Measurements from ENCODE around the gene CAVIN3. TPM values are rescaled to one million over a fixed set of nuclear protein-coding genes. Genes with fewer than 3 reads are reported as not detected.

The CAVIN3 gene
- total and polyA plus RNA-seq, 10 of the 15 experiments (the other 5 are each of a cell fraction or from before 2014, with no cell fraction given): 0.05 to 13.9 (median 4.5) TPM

DNA sequence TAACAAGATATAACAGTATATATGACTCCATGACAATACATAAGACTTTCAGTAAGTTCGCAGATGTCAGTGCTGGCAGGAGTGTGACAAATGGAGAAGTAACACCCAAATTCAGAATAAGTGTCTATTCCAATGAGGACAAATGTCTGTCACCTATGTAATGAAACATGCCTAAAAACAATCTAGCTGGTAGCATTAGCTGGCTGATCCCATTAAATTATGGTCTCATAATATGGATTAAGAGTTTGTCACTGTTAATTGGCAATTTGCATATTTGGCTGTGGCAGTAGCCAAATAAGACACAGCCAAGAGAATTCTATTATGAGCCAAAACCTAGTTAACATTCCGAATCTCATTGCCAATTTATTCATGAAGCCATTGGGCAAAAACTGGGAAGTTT lies 30.2 kb upstream of the CAVIN3 start:
- intact Hi-C loops (cut with micrococcal nuclease; ENCODE audit: unreplicated experiment) (no loop called here), in situ Hi-C loops (cut with MboI) (loop anchor here (5.0 kb wide), 1 partner anchor 103 kb away; no protein-coding TSS in a partner anchor)
- H3K79me2 ChIP-seq (ENCODE audit: control insufficient read depth, insufficient read depth, low read length): no peaks in the 10 kb centered on the region
- no peak for ATAC-seq
- SMC1A ChIA-PET (ENCODE audit: uncharacterized antibody, unreplicated experiment): interaction anchor here (1.1 to 2.1 kb wide), 7 partner anchors 8 to 98 kb away, joined by 3 to 15 read pairs (median 6); no protein-coding TSS in a partner anchor
- H3K4me3 ChIP-seq: no peak overlapping the region
- DNase-seq (ENCODE audit: low read depth, low spot score): no peak
- H3K9me3 ChIP-seq (replicated peaks; ENCODE audit: control insufficient read depth, insufficient read depth, low read length): no peaks in the 10 kb centered on the region
- H3K4me2 ChIP-seq (ENCODE audit: control insufficient read depth, insufficient read depth): no peak overlapping the region
- 57% methylated on average over 2 of the region's 2 CpGs for WGBS (ENCODE audit: insufficient coverage, insufficient replicate concordance, low lambda C conversion rate, missing lambda C conversion rate)
- no peaks in the 10 kb centered on the region for H3K4me1 ChIP-seq (ENCODE audit: control insufficient read depth, insufficient read depth, low read length)
- no peak overlapping the region for H3K9ac ChIP-seq (ENCODE audit: control insufficient read depth, insufficient read depth, low read length)
- no peaks in the 10 kb centered on the region for H4K20me1 ChIP-seq (ENCODE audit: control insufficient read depth, insufficient read depth)
- POLR2A ChIA-PET: interaction anchor here (1.0 kb wide), 1 partner anchor 31 kb away, joined by 4 read pairs; the partner anchor contains the start of gene CAVIN3
- H3K36me3 ChIP-seq (ENCODE audit: control insufficient read depth in 2 of 2, insufficient read depth in 2 of 2, low read length in 1 of 2): no peaks in the 10 kb centered on the region
- no peaks in the 10 kb centered on the region for H3K27me3 ChIP-seq (replicated peaks in 1 of 2; ENCODE audit: control insufficient read depth in 2 of 2, insufficient read depth in 2 of 2, low read length in 1 of 2)
- no peak overlapping the region for H3K27ac ChIP-seq (ENCODE audit: control insufficient read depth, insufficient read depth)
- TF ChIP-seq, protein P1, sequence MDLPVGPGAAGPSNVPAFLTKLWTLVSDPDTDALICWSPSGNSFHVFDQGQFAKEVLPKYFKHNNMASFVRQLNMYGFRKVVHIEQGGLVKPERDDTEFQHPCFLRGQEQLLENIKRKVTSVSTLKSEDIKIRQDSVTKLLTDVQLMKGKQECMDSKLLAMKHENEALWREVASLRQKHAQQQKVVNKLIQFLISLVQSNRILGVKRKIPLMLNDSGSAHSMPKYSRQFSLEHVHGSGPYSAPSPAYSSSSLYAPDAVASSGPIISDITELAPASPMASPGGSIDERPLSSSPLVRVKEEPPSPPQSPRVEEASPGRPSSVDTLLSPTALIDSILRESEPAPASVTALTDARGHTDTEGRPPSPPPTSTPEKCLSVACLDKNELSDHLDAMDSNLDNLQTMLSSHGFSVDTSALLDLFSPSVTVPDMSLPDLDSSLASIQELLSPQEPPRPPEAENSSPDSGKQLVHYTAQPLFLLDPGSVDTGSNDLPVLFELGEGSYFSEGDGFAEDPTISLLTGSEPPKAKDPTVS (IDR thresholded peaks at IDR 0.05; ENCODE audit: low read depth, low read length): no peak
- no peak for TF ChIP-seq RUNX3 (IDR thresholded peaks at IDR 0.05; ENCODE audit: low read length)
- no peak for TF ChIP-seq YBX1 (IDR thresholded peaks at IDR 0.05)
- CTCF ChIA-PET: interaction anchor here (1.3 to 7.8 kb wide), 9 partner anchors 8 to 358 kb away, joined by 5 to 73 read pairs (median 39); no protein-coding TSS in a partner anchor
- FAIRE-seq: no peak
- BruUV-seq (replicated peaks): no TSS peak
- no peak overlapping the region for H2AFZ ChIP-seq (ENCODE audit: control insufficient read depth, low read depth, low read length)
- RAD21 ChIA-PET (ENCODE audit: unreplicated experiment): no interaction called here

DNA sequence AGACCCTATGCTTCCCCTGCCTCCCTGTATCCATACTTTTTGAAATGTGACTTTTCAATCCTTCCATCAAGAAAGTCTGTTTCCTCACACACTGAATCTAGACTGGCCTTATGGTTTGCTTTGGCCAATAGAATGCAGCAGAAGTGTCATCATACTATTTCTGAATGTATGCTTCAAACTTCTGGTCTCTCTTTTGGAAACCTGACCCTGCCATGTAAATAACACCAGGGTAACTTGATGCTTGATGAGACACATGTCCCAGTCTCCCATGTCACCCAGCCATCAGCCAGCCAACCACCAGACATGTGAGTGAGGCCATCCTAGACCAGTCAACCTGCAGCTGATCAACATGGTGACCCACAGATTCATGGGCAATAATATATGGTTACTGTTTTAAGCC lies 29.7 kb upstream of the CAVIN3 start:
- SMC1A ChIA-PET (ENCODE audit: uncharacterized antibody, unreplicated experiment): interaction anchor here (0.9 to 1.8 kb wide), 3 partner anchors 31 to 98 kb away, joined by 3 to 6 read pairs (median 3); no protein-coding TSS in a partner anchor
- Histone ChIP-seq H3K36me3 (ENCODE audit: control insufficient read depth in 2 of 2, insufficient read depth in 2 of 2, low read length in 1 of 2) (no peaks in the 10 kb centered on the region), H3K9ac (ENCODE audit: control insufficient read depth, insufficient read depth, low read length) (no peak overlapping the region), H3K9me3 (replicated peaks; ENCODE audit: control insufficient read depth, insufficient read depth, low read length) (no peaks in the 10 kb centered on the region), H3K4me3 (no peak overlapping the region), H3K27me3 (replicated peaks in 1 of 2; ENCODE audit: control insufficient read depth in 2 of 2, insufficient read depth in 2 of 2, low read length in 1 of 2) (no peaks in the 10 kb centered on the region), H3K4me2 (ENCODE audit: control insufficient read depth, insufficient read depth) (no peak overlapping the region), H3K4me1 (ENCODE audit: control insufficient read depth, insufficient read depth, low read length) (no peaks in the 10 kb centered on the region), H3K27ac (ENCODE audit: control insufficient read depth, insufficient read depth) (no peak overlapping the region), H2AFZ (ENCODE audit: control insufficient read depth, low read depth, low read length) (no peak overlapping the region), H4K20me1 (ENCODE audit: control insufficient read depth, insufficient read depth) (no peaks in the 10 kb centered on the region), H3K79me2 (ENCODE audit: control insufficient read depth, insufficient read depth, low read length) (no peaks in the 10 kb centered on the region)
- RAD21 ChIA-PET (ENCODE audit: unreplicated experiment): interaction anchor here (0.7 kb wide), 2 partner anchors 370 to 546 kb away, joined by 3 to 4 read pairs; no protein-coding TSS in a partner anchor
- intact Hi-C loops (cut with micrococcal nuclease; ENCODE audit: unreplicated experiment) (no loop called here), in situ Hi-C loops (cut with MboI) (loop anchor here (5.0 kb wide), 1 partner anchor 103 kb away; no protein-coding TSS in a partner anchor)
- no TSS peak for BruUV-seq (replicated peaks)
- CTCF ChIA-PET: interaction anchor here (1.6 to 7.8 kb wide), 5 partner anchors 12 to 99 kb away, joined by 5 to 73 read pairs (median 59); no protein-coding TSS in a partner anchor
- FAIRE-seq (no peak), ATAC-seq (no peak), DNase-seq (ENCODE audit: low read depth, low spot score) (no peak)
- POLR2A ChIA-PET: interaction anchor here (1.1 kb wide), 1 partner anchor 30 kb away, joined by 4 read pairs; the partner anchor contains the start of gene CAVIN3
- TF ChIP-seq MEF2B (IDR thresholded peaks at IDR 0.05; ENCODE audit: partially characterized antibody, poor library complexity, severe bottlenecking) (no peak), HDAC6 (IDR thresholded peaks at IDR 0.05; ENCODE audit: unreplicated experiment) (no peak), MTA3 (IDR thresholded peaks at IDR 0.05; ENCODE audit: borderline replicate concordance, low read length) (no peak)
- TF ChIP-seq, protein P2, sequence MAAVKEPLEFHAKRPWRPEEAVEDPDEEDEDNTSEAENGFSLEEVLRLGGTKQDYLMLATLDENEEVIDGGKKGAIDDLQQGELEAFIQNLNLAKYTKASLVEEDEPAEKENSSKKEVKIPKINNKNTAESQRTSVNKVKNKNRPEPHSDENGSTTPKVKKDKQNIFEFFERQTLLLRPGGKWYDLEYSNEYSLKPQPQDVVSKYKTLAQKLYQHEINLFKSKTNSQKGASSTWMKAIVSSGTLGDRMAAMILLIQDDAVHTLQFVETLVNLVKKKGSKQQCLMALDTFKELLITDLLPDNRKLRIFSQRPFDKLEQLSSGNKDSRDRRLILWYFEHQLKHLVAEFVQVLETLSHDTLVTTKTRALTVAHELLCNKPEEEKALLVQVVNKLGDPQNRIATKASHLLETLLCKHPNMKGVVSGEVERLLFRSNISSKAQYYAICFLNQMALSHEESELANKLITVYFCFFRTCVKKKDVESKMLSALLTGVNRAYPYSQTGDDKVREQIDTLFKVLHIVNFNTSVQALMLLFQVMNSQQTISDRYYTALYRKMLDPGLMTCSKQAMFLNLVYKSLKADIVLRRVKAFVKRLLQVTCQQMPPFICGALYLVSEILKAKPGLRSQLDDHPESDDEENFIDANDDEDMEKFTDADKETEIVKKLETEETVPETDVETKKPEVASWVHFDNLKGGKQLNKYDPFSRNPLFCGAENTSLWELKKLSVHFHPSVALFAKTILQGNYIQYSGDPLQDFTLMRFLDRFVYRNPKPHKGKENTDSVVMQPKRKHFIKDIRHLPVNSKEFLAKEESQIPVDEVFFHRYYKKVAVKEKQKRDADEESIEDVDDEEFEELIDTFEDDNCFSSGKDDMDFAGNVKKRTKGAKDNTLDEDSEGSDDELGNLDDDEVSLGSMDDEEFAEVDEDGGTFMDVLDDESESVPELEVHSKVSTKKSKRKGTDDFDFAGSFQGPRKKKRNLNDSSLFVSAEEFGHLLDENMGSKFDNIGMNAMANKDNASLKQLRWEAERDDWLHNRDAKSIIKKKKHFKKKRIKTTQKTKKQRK (IDR thresholded peaks at IDR 0.05; ENCODE audit: low read depth, low read length): no peak
